ENCODE results near the gene HACD3.

DNA sequence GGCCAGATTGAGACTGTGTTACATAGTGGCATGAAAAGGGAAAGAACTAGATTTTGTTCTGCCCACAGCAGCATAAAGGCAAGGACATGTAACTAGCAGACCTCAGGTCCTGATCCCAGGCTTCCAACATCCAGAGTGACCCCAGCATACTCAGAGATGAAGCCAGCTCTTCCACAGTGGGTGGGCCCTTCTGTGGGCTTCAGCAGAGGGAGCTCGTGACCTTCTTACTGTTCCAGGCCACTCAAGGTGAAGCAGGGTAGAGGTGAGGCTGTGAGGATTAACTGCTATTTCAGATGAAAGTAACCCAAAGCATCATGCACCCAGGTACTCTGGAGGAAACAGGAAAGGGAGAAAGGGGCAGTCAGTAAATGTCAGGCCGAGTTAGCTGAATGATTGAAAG lies 90.6 kb downstream of the HACD3 start:
- no peak for TF ChIP-seq CTCF (IDR thresholded peaks at IDR 0.05)
- no peak for TF ChIP-seq POLR2A (IDR thresholded peaks at IDR 0.05; ENCODE audit: low read depth)
- TF ChIP-seq EP300 (IDR thresholded peaks at IDR 0.05): no peak
- TF ChIP-seq POLR2AphosphoS5 (IDR thresholded peaks at IDR 0.05): no peak
